Mesenchymal stem cell (in vitro differentiated cells and primary cell): ENCODE results near the gene SH3D19.
A peak's percentile ranks its signal among the peaks of the same experiment; 100 is the strongest.

Source experiments
- DNase-seq: peaks from one replicate; pipeline ENCODE4 v3.0.0-alpha.2; 2013
- H2AFZ ChIP-seq: one replicate; pipeline ENCODE4 v1.6.1; 2013; ENCODE audit warnings: low read depth, mild to moderate bottlenecking, control low read depth, inconsistent platforms, low read length, moderate library complexity
- H2AK5ac ChIP-seq: 2 replicates; pipeline ENCODE4 v1.6.1; 2013; ENCODE audit warnings: low read length, moderate library complexity, mild to moderate bottlenecking, inconsistent platforms; ENCODE audit not compliant: severe bottlenecking
- H2BK120ac ChIP-seq: one replicate; pipeline ENCODE4 v1.6.1; 2013; ENCODE audit warnings: low read depth, mild to moderate bottlenecking, inconsistent platforms, low read length, moderate library complexity
- H2BK12ac ChIP-seq, 2 experiments: one replicate each; pipeline ENCODE4 v1.6.1; 2013; ENCODE audit warnings: inconsistent platforms in 2 of 2, low read length in 2 of 2, mild to moderate bottlenecking in 2 of 2, moderate library complexity in 2 of 2, control low read depth in 1 of 2
- H2BK15ac ChIP-seq: one replicate; pipeline ENCODE4 v1.6.1; 2013; ENCODE audit warnings: mild to moderate bottlenecking, low read depth, inconsistent platforms; ENCODE audit not compliant: poor library complexity, severe bottlenecking
- H2BK5ac ChIP-seq: 2 replicates; pipeline ENCODE4 v1.6.1; 2013; ENCODE audit warnings: low read depth, mild to moderate bottlenecking, low read length, control low read depth, inconsistent platforms; ENCODE audit not compliant: poor library complexity, severe bottlenecking
- H3K14ac ChIP-seq, 2 experiments: one replicate each; pipeline ENCODE4 v1.6.1; 2013; ENCODE audit warnings: inconsistent platforms in 2 of 2, low read length in 2 of 2, control low read depth in 1 of 2, mild to moderate bottlenecking in 1 of 2, moderate library complexity in 1 of 2
- H3K18ac ChIP-seq, 2 experiments: one replicate each; pipeline ENCODE4 v1.6.1; 2013; ENCODE audit warnings: inconsistent platforms in 2 of 2, low read length in 2 of 2, control low read depth in 1 of 2, low read depth in 1 of 2, mild to moderate bottlenecking in 1 of 2
- H3K23ac ChIP-seq, 2 experiments: one replicate each; pipeline ENCODE4 v1.6.1; 2013; ENCODE audit warnings: inconsistent platforms in 2 of 2, low read length in 2 of 2, mild to moderate bottlenecking in 2 of 2, moderate library complexity in 2 of 2, control low read depth in 1 of 2
- H3K27ac ChIP-seq: 2 replicates; pipeline ENCODE4 v1.5.1; 2013; ENCODE audit warnings: mild to moderate bottlenecking, moderate library complexity, low read length, control low read depth, inconsistent platforms; ENCODE audit not compliant: poor library complexity, severe bottlenecking
- H3K27me3 ChIP-seq, 2 experiments: 2 replicates each; pipeline versions ENCODE4 v1.6.1 to v1.7.0; 2013; ENCODE audit warnings: low read length in 2 of 2, mild to moderate bottlenecking in 2 of 2, moderate library complexity in 2 of 2, control low read depth in 1 of 2, inconsistent platforms in 1 of 2; ENCODE audit not compliant: control insufficient read depth in 1 of 2, insufficient read depth in 1 of 2
- H3K36me3 ChIP-seq, 2 experiments: 2 replicates each; pipeline versions ENCODE4 v1.6.1 to v1.7.0; 2013; ENCODE audit warnings: low read length in 2 of 2, control low read depth in 1 of 2, inconsistent platforms in 1 of 2, low read depth in 1 of 2, mild to moderate bottlenecking in 1 of 2; ENCODE audit not compliant: insufficient read depth in 2 of 2, control insufficient read depth in 1 of 2
- H3K4ac ChIP-seq, 2 experiments: one replicate each; pipeline ENCODE4 v1.6.1; 2013; ENCODE audit warnings: inconsistent platforms in 2 of 2, low read length in 2 of 2, mild to moderate bottlenecking in 2 of 2, moderate library complexity in 2 of 2, control low read depth in 1 of 2, low read depth in 1 of 2
- H3K4me1 ChIP-seq: 2 replicates; pipeline ENCODE4 v1.6.1; 2013; ENCODE audit warnings: low read depth, low read length, control low read depth; ENCODE audit not compliant: control insufficient read depth, insufficient read depth
- H3K4me2 ChIP-seq: 2 replicates; pipeline ENCODE4 v1.6.1; 2013; ENCODE audit warnings: low read length, mild to moderate bottlenecking, inconsistent platforms; ENCODE audit not compliant: poor library complexity, severe bottlenecking
- H3K4me3 ChIP-seq, 2 experiments: 2 replicates each; pipeline versions ENCODE4 v1.5.1 to v1.7.0; 2013; ENCODE audit warnings: low read length in 2 of 2, mild to moderate bottlenecking in 2 of 2, control low read depth in 1 of 2, low read depth in 1 of 2; ENCODE audit not compliant: insufficient read depth in 1 of 2
- H3K79me1 ChIP-seq: replicated peaks from 2 replicates; pipeline ENCODE4 v1.6.1; 2013; ENCODE audit warnings: mild to moderate bottlenecking, control low read depth, low read length, inconsistent platforms; ENCODE audit not compliant: poor library complexity, severe bottlenecking
- H3K9ac ChIP-seq: 2 replicates; pipeline ENCODE4 v1.7.0; 2013; ENCODE audit warnings: mild to moderate bottlenecking, low read length, moderate library complexity
- H3K9me3 ChIP-seq: 2 replicates; pipeline ENCODE4 v1.7.0; 2013; ENCODE audit warnings: mild to moderate bottlenecking, low read length; ENCODE audit not compliant: control insufficient read depth
- H4K8ac ChIP-seq: one replicate; pipeline ENCODE4 v1.6.1; 2013; ENCODE audit warnings: inconsistent platforms, mild to moderate bottlenecking, low read length, moderate library complexity
- H4K91ac ChIP-seq: one replicate; pipeline ENCODE4 v1.6.1; 2013; ENCODE audit warnings: mild to moderate bottlenecking, low read length, inconsistent platforms
- WGBS: methylation state at CpG from one replicate; pipeline ENCODE4 v1.1.7; 2013; ENCODE audit warnings: mixed read lengths; 5-methylcytosine and 5-hydroxymethylcytosine counted together

The SH3D19 gene

GRCh38 chr4:151205722-151206121 lies 119.7 kb downstream of the SH3D19 start:
- Histone ChIP-seq H3K36me3 (peaks cover 0 to 32% of the 10 kb centered on the region in 2 experiments), H3K79me1 (peaks cover 17% of the 10 kb centered on the region), H3K18ac (no peak overlapping the region), H2AK5ac (no peak overlapping the region), H2BK15ac (no peak overlapping the region), H2BK12ac (no peak overlapping the region), H3K9me3 (no peaks in the 10 kb centered on the region), H3K14ac (no peak overlapping the region), H3K4me1 (peaks cover 3% of the 10 kb centered on the region), H3K27me3 (no peaks in the 10 kb centered on the region), H2BK120ac (no peak overlapping the region), H2BK5ac (no peak overlapping the region), H3K4ac (no peak overlapping the region), H3K23ac (no peak overlapping the region), H3K4me2 (no peak overlapping the region), H4K8ac (no peak overlapping the region), H4K91ac (no peak overlapping the region), H2AFZ (no peak overlapping the region), H3K4me3 (no peak overlapping the region), H3K27ac (no peak overlapping the region), H3K9ac (no peak overlapping the region)
- no CpG with 5 or more reads among the region's 1 CpG for WGBS
- no peak for DNase-seq

GRCh38 chr4:151204925-151205524 lies 120.4 kb downstream of the SH3D19 start:
- WGBS = 84% methylated on average over 8 of the region's 10 CpGs

GRCh38 chr4:151202851-151203455 lies 122.5 kb downstream of the SH3D19 start:
- H4K91ac ChIP-seq = no peak overlapping the region
- peak overlapping the region; percentile 27 for H4K8ac ChIP-seq
- H2BK120ac ChIP-seq = no peak overlapping the region
- H2BK15ac ChIP-seq = no peak overlapping the region
- H3K4me1 ChIP-seq = peaks cover 3% of the 10 kb centered on the region
- peak overlapping the region in 1 of 2 experiments; percentile 67 for H3K18ac ChIP-seq
- H2AFZ ChIP-seq = no peak overlapping the region
- peaks cover 0 to 21% of the 10 kb centered on the region in 2 experiments for H3K36me3 ChIP-seq
- WGBS = 80% methylated on average over 5 of the region's 6 CpGs
- peaks cover 22% of the 10 kb centered on the region for H3K79me1 ChIP-seq
- H2BK12ac ChIP-seq = peak overlapping the region; percentile 15 to 82
- H3K23ac ChIP-seq = no peak overlapping the region
- H3K27me3 ChIP-seq = no peaks in the 10 kb centered on the region
- H2AK5ac ChIP-seq = no peak overlapping the region
- peak overlapping the region in 1 of 2 experiments; percentile 13 for H3K14ac ChIP-seq
- no peak overlapping the region for H3K4ac ChIP-seq
- H3K4me3 ChIP-seq = peak overlapping the region in 1 of 2 experiments; percentile 3
- no peak overlapping the region for H2BK5ac ChIP-seq
- H3K9me3 ChIP-seq = no peaks in the 10 kb centered on the region
- DNase-seq = no peak
- H3K27ac ChIP-seq = no peak overlapping the region
- no peak overlapping the region for H3K9ac ChIP-seq
- no peak overlapping the region for H3K4me2 ChIP-seq

More at GRCh38 chr4:151204925-151205524, 120.4 kb downstream of the SH3D19 start:
- peaks cover 0 to 32% of the 10 kb centered on the region in 2 experiments for H3K36me3 ChIP-seq
- H2BK5ac ChIP-seq = no peak overlapping the region
- no peaks in the 10 kb centered on the region for H3K9me3 ChIP-seq
- H2BK12ac ChIP-seq = no peak overlapping the region
- H3K4me1 ChIP-seq = peaks cover 3% of the 10 kb centered on the region
- no peak overlapping the region for H4K8ac ChIP-seq
- no peak overlapping the region for H3K14ac ChIP-seq
- H2AFZ ChIP-seq = no peak overlapping the region
- no peak overlapping the region for H3K27ac ChIP-seq
- H2AK5ac ChIP-seq = no peak overlapping the region
- H3K27me3 ChIP-seq = no peaks in the 10 kb centered on the region
- no peak overlapping the region for H2BK15ac ChIP-seq
- H3K18ac ChIP-seq = no peak overlapping the region
- peak; percentile 47 for DNase-seq
- H3K79me1 ChIP-seq = peaks cover 16% of the 10 kb centered on the region
- no peak overlapping the region for H2BK120ac ChIP-seq
- no peak overlapping the region for H4K91ac ChIP-seq
- no peak overlapping the region for H3K4ac ChIP-seq
- no peak overlapping the region for H3K23ac ChIP-seq
- H3K4me2 ChIP-seq = no peak overlapping the region
- no peak overlapping the region for H3K9ac ChIP-seq
- no peak overlapping the region for H3K4me3 ChIP-seq

GRCh38 chr4:151202381-151202780 lies 123.0 kb downstream of the SH3D19 start:
- H2AK5ac ChIP-seq = no peak overlapping the region
- H3K4ac ChIP-seq = no peak overlapping the region
- no peak overlapping the region for H2BK15ac ChIP-seq
- H3K79me1 ChIP-seq = peaks cover 19% of the 10 kb centered on the region
- H3K9me3 ChIP-seq = no peaks in the 10 kb centered on the region
- DNase-seq = no peak
- H2AFZ ChIP-seq = no peak overlapping the region
- H2BK12ac ChIP-seq = no peak overlapping the region
- H4K8ac ChIP-seq = no peak overlapping the region
- no peak overlapping the region for H3K4me2 ChIP-seq
- H3K4me1 ChIP-seq = peaks cover 3% of the 10 kb centered on the region
- no peak overlapping the region for H3K14ac ChIP-seq
- H4K91ac ChIP-seq = no peak overlapping the region
- H2BK120ac ChIP-seq = no peak overlapping the region
- no peak overlapping the region for H3K27ac ChIP-seq
- no peak overlapping the region for H3K23ac ChIP-seq
- no peaks in the 10 kb centered on the region for H3K27me3 ChIP-seq
- no peak overlapping the region for H2BK5ac ChIP-seq
- H3K4me3 ChIP-seq = no peak overlapping the region
- H3K18ac ChIP-seq = no peak overlapping the region
- peaks cover 0 to 15% of the 10 kb centered on the region in 2 experiments for H3K36me3 ChIP-seq
- WGBS = no CpG with 5 or more reads among the region's 2 CpGs
- no peak overlapping the region for H3K9ac ChIP-seq
